ENCODE measurements around the gene FHL2.

The FHL2 gene

GRCh38 chr2:105432044-105432399 is 33.2 kb upstream of the FHL2 start:
- no peaks in the 10 kb centered on the region for H3K79me2 ChIP-seq (ENCODE audit: insufficient read depth, low read depth)
- no peaks in the 10 kb centered on the region for H3K36me3 ChIP-seq (ENCODE audit: insufficient read depth)
- peaks cover 10% of the 10 kb centered on the region for H3K4me1 ChIP-seq (ENCODE audit: low read depth, poor library complexity, severe bottlenecking)
- H4K20me1 ChIP-seq (ENCODE audit: insufficient read depth) = no peaks in the 10 kb centered on the region
- no peaks in the 10 kb centered on the region for H3K27me3 ChIP-seq (ENCODE audit: insufficient read depth, low read depth)
- H2AFZ ChIP-seq (ENCODE audit: low read depth) = no peak overlapping the region
- H3K4me3 ChIP-seq (IDR thresholded peaks at IDR 0.05; ENCODE audit: insufficient read depth, low read depth, low read length) = no peak overlapping the region
- no peak overlapping the region for H3K9ac ChIP-seq
- no peak overlapping the region for H3K27ac ChIP-seq
- TF ChIP-seq, protein P1, sequence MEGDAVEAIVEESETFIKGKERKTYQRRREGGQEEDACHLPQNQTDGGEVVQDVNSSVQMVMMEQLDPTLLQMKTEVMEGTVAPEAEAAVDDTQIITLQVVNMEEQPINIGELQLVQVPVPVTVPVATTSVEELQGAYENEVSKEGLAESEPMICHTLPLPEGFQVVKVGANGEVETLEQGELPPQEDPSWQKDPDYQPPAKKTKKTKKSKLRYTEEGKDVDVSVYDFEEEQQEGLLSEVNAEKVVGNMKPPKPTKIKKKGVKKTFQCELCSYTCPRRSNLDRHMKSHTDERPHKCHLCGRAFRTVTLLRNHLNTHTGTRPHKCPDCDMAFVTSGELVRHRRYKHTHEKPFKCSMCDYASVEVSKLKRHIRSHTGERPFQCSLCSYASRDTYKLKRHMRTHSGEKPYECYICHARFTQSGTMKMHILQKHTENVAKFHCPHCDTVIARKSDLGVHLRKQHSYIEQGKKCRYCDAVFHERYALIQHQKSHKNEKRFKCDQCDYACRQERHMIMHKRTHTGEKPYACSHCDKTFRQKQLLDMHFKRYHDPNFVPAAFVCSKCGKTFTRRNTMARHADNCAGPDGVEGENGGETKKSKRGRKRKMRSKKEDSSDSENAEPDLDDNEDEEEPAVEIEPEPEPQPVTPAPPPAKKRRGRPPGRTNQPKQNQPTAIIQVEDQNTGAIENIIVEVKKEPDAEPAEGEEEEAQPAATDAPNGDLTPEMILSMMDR (conservative IDR thresholded peaks at IDR 0.05; ENCODE audit: low read depth, low read length) = no peak
- H3K4me2 ChIP-seq = no peak overlapping the region

GRCh38 chr2:105431367-105432043 is 32.7 kb upstream of the FHL2 start:
- TF ChIP-seq, protein P1 (conservative IDR thresholded peaks at IDR 0.05; ENCODE audit: low read depth, low read length) = no peak
- no peaks in the 10 kb centered on the region for H3K79me2 ChIP-seq (ENCODE audit: insufficient read depth, low read depth)
- no peaks in the 10 kb centered on the region for H4K20me1 ChIP-seq (ENCODE audit: insufficient read depth)
- no peak overlapping the region for H3K9ac ChIP-seq
- no peak overlapping the region for H3K4me3 ChIP-seq (IDR thresholded peaks at IDR 0.05; ENCODE audit: insufficient read depth, low read depth, low read length)
- no peaks in the 10 kb centered on the region for H3K36me3 ChIP-seq (ENCODE audit: insufficient read depth)
- H3K4me1 ChIP-seq (ENCODE audit: low read depth, poor library complexity, severe bottlenecking) = peaks cover 13% of the 10 kb centered on the region
- no peak overlapping the region for H2AFZ ChIP-seq (ENCODE audit: low read depth)
- H3K4me2 ChIP-seq = no peak overlapping the region
- no peaks in the 10 kb centered on the region for H3K27me3 ChIP-seq (ENCODE audit: insufficient read depth, low read depth)
- no peak overlapping the region for H3K27ac ChIP-seq

GRCh38 chr2:105428387-105429018 is 29.7 kb upstream of the FHL2 start:
- TF ChIP-seq, protein P1 (conservative IDR thresholded peaks at IDR 0.05; ENCODE audit: low read depth, low read length) = no peak
- Histone ChIP-seq H3K4me3 (IDR thresholded peaks at IDR 0.05; ENCODE audit: insufficient read depth, low read depth, low read length) (no peak overlapping the region), H2AFZ (ENCODE audit: low read depth) (no peak overlapping the region), H3K36me3 (ENCODE audit: insufficient read depth) (no peaks in the 10 kb centered on the region), H3K27ac (no peak overlapping the region), H3K27me3 (ENCODE audit: insufficient read depth, low read depth) (no peaks in the 10 kb centered on the region), H3K9ac (no peak overlapping the region), H3K79me2 (ENCODE audit: insufficient read depth, low read depth) (no peaks in the 10 kb centered on the region), H3K4me1 (ENCODE audit: low read depth, poor library complexity, severe bottlenecking) (peaks cover 13% of the 10 kb centered on the region), H4K20me1 (ENCODE audit: insufficient read depth) (no peaks in the 10 kb centered on the region), H3K4me2 (no peak overlapping the region)

DNA sequence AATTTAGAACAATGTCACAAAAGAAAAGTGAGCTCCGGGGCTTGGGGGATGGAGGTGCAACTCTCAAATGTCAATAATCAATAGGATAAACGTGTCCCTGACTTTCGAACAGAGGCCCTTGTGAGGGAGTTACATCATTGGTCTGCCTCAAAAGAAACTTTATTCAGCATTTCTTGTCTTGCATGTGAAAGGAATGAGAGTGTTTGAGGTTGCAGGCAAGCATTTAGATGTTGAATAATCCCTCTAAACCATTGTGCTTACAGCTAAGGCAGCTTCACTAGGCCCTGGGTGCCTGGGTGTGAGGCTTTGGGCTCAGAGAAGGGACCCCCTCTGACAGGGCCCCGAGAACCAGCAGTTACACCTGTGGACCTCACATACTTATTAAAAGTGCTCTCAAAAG is 28.6 kb upstream of the FHL2 start:
- Histone ChIP-seq H3K4me2 (no peak overlapping the region), H3K27me3 (ENCODE audit: insufficient read depth, low read depth) (no peaks in the 10 kb centered on the region), H3K4me1 (ENCODE audit: low read depth, poor library complexity, severe bottlenecking) (peaks cover 13% of the 10 kb centered on the region), H3K9ac (no peak overlapping the region), H2AFZ (ENCODE audit: low read depth) (no peak overlapping the region), H4K20me1 (ENCODE audit: insufficient read depth) (no peaks in the 10 kb centered on the region), H3K27ac (no peak overlapping the region), H3K79me2 (ENCODE audit: insufficient read depth, low read depth) (no peaks in the 10 kb centered on the region), H3K36me3 (ENCODE audit: insufficient read depth) (no peaks in the 10 kb centered on the region), H3K4me3 (IDR thresholded peaks at IDR 0.05; ENCODE audit: insufficient read depth, low read depth, low read length) (no peak overlapping the region)
- TF ChIP-seq, protein P1 (conservative IDR thresholded peaks at IDR 0.05; ENCODE audit: low read depth, low read length) = no peak
